ENCODE data around the gene PACS2.

The PACS2 gene

DNA sequence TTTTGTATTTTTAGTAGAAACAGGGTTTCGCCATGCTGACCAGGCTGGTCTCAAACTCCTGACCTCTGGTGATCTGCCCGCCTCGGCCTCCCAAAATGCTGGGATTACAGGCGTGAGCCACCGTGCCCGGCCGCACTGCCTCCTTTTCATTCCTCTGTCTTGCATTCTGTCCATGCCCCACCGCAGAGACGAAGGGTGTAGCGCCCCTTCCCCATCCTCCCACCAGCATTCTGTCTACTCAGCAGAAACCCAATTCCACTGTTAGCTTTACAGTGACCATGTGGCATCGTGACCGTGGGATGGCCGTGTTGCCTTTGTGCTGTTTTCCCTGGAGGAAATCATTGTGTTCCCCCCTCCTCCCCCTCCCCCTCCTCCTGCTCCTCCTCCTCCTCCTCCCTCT lies 94.0 kb downstream of the PACS2 start:
- DNase-seq (ENCODE audit: low read depth in 2 of 2) = no peak

DNA sequence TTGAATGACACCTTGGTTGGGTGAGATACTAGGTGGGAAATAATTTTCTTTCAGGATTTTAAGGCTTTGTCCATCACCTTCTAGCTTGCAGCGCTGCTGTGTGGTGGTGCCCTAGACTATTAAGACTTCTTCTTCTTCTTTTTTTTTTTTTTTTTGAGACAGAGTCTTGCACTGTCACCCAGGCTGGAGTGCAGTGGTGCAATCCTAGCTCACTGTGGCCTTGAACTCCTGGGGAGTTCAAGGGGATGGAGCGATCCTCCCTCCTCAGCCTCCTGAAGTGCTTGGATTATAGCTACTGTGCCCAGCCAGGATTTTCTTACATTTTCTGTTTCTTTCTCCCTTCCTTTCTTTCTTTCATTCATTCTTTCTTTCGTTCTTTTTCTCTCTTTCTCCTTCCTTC lies 94.8 kb downstream of the PACS2 start:
- no peak for DNase-seq (ENCODE audit: low read depth in 2 of 2)

DNA sequence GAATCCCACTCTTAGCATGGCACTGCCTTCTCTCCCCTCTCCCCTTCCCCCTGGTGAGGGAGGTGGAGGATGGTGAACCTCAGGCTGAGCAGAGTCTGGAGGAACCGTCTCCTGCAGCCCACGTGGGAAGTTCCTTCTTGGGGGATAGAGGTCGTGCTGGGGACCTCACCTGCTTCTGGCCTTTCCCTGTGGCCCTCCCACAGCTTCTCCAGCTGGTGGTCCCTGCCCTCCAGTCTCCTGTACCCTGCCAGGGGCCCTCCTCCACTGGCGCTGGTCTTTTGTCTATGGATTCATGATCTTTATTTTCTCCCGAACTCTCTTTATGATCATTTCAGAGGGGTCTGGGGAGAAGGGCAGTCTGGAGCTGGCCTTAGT lies 96.1 kb downstream of the PACS2 start:
- no peak for DNase-seq (ENCODE audit: low read depth in 2 of 2)

DNA sequence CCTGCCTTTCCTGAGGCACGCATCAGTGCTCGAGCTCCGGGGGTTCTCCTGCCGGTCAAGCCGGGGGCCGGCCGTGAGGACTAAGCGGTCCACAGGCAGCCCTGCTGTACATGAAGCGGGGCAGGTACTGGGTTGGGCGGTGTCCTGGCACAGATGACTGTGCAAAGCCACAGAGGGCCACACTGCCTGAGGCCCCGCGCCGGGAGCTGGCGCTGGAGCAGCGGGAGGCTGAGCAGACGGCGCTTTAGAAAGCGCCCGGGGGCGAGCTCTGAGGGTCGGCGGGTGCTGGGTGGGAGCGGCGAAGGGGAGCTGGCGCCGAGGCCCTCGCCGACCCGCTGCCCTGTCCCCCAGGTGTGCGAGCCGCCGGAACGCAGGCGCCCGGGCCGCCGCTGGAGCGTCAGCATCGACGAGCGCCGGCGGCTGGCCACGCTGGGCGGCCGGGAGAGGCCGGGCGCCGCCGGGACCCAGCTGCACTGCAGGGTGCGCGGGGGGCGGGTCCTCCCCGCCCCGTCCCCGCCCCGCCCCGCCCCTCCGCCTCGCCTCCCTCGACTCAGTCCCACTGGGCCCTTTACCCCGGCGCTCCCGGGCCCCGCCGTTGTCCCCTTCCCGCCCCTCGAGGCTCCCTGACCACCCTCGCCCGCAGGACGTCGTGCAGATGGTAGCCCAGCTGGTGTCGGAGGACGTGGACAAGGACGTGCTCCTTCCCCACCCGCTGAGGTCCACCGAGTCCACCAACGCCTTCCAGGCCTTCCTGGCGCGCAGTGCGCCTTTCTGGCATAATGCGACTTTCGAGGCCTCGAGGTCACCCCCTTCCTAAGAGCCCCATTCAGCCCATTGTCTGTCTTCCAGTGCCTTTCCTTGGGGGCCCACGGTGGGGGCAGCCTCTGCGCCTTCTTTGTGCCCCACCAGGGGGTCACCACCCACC lies 96.7 kb downstream of the PACS2 start:
- DNase-seq (ENCODE audit: low read depth in 2 of 2) = no peak

DNA sequence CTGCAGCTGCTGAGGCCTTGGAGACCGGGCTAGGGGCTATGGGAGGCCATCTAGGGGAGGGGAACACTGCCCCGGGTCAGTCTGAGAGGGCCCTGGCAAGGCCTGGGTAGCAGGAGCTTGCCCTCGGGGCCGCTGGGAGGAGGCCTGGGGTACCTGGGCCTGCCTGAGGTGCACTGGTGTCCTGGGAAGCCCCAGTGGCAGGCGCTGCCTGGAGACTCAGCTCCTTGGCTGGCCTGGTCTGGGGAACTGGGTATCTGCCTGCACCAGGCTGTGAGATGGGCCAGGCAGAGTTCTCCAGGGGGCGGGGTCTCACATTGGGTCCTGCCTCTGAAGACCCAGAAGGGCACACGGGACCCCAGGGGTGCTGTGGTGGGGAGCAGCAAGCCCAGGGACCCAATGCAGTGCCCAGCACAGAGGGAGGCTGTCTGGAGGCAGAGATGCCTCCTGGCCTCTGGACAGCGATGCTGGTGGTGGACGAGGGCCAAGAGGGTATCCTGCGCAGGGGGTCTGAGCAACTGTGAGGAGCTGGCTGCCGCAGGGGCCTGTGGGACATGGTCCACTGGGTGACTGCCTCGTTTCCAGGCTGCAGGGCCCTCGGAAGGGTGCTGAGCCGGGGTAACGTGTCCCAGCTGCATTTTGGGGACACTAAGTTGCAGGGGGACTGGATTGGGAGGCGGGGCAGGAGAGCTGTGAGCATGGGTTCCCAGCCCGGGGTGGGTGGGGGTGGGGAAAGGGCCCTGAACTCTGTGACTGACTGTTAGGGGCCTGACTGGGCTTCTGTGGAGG lies 97.6 kb downstream of the PACS2 start:
- no peak for DNase-seq (ENCODE audit: low read depth in 2 of 2)

DNA sequence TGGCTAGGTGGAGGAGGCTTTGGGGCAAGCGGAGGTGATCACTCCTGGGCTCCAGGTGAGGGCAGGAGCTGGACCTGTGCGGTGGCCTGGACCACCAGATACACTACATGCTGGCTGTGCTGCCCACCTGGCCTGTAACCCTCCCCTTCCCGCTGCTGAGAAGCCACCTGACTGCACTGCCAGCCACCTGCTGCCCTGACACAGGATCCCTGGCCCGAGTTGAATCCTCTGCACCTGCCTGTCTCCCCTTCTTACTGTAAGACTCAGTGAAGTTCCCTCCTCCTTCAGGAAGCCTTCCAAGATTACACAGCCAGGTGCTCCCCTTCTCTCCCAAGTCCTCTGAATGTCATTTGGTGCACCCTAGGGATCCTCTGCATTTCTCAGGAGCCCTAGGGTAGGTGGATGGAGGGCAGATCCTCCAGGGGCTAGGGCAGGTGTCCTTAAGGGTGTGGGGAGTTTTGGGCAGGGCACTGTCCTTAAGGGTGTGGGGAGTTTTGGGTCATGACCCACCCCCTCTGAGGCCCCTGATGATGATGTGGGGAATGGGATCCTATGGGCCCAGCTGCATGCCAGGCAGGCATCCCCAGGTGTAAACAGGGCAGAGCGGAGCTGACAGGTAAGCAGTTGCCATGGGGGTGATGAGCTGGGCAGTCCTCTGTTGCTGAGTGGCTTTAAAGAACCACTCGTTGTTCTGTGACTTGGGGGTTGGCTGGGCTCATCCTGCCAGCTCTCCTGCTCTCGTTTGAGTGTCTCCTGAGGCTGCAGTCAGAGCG lies 98.4 kb downstream of the PACS2 start:
- no peak for DNase-seq (ENCODE audit: low read depth in 2 of 2)

DNA sequence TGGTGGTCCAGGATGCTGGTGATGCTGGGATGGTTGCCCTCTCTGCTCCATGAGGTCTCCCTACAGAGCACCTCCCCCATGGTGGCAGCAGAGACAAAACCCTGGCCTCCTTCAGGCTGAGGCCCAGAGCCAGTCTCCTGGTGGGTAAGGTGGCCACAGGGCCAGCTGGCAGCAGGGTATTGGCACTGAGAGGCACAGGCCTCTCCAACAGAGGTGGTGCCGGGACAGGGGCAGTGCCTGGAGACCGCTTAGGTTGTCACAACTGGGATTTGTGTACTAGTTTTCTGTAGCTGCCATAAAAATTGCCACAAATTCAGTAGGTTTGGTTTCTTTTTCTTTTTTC lies 99.0 kb downstream of the PACS2 start:
- DNase-seq (ENCODE audit: low read depth in 2 of 2) = no peak

DNA sequence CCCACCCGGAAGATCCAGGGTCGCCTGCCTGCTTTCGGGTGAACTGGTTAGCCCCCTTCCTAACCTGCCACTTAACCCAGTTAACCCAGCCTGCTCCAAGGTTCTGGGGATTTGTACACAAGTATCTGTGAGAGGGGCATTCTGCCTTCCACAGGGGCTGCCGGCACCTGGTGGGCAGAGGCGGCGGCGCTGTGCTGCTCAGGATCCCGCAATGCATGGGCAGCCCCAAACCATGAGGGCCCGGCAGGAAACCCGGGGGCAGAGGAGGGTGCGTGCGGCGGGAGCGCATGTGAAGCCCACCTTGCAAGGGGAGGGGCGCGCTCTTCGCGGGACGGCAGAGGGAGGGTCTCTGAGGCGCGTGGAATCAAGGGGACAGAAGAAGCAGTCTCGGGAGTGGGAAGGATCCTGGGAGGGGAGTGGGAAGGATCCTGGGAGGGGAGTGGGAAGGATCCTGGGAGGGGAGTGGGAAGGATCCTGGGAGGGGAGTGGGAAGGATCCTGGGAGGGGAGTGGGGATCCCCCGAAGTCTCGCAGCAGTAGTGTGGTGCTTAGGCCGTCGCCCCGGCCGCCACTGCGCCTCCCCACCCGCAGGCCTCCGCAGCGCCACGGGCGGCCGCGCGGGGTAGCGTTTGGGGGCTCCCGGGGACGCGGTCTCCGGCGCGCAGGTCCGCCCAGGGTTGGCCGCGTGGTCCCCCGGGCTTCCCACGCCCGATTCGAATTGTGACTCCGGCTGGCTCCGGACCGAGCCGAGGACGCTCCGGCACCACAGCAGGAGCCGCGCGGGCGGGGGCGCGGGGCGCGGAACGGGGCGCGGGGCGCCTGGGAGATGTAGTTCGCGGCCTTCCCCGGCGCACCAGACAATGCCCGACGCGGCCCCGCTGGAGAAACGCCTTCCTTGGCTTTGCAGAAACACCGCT lies 100.2 kb downstream of the PACS2 start:
- DNase-seq (ENCODE audit: low read depth in 2 of 2) = peak; percentile 51 to 54

DNA sequence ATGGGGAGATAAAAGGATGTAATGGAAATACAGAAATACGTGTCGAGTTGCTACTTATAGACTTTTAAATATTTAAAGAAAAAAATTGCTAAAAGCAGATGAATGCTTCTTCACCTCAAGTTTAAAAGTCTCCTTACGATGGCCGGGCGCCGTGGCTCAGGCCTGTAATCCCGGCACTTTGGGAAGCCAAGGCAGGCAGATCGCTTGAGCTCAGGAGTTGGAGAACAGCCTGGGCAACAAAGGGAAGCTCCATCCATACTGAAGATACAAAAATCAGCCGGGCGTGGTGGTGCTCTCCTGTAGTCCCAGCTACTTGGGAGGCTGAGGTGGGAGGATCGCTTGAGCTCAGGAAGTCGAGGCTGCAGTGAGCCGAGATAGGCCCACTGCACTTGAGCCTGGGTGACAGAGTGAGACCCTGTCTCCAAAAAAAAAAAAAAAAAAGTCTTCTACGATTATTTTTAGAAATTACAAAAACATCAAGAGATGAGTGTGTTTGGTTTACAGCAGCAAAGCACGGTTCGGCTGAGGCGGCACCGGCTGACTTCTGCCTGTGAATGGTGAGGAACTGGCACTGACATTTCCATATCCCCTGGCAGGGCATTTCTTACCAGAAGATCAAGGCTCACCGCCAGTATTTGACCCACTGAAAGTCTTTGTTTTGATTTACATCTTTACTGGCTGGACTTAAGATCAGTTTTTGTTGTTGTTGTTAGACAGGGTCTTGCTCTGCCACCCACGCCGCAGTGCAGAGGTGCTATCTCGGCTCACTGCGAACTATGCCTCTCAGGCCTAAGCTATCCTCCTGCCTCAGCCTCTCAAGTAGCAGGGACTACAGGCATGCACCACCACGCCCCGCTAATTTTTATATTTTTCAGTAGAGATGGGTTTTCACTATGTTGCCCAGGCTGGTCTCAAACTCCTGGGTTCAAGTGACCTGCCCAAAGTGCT lies 101.2 kb downstream of the PACS2 start:
- no peak for DNase-seq (ENCODE audit: low read depth in 2 of 2)

DNA sequence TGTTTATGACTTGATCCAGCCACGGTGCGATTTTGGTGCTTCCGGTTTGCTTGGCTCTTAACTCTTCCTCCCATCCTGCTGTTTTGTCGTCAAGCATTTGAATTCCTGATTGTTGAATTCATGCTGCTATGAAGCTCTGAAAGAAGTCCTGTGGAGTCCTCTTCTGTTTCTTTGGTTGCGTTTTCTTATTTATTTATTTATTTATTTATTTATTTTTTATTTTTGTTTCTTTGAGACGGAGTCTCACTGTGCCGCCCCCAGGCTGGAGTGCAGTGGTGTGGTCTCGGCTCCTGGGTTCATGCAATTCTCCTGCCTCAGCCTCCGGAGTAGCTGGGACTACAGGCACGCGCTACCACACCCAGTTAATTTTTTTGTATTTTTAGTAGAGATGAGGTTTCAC lies 102.1 kb downstream of the PACS2 start:
- DNase-seq (ENCODE audit: low read depth in 2 of 2) = no peak

DNA sequence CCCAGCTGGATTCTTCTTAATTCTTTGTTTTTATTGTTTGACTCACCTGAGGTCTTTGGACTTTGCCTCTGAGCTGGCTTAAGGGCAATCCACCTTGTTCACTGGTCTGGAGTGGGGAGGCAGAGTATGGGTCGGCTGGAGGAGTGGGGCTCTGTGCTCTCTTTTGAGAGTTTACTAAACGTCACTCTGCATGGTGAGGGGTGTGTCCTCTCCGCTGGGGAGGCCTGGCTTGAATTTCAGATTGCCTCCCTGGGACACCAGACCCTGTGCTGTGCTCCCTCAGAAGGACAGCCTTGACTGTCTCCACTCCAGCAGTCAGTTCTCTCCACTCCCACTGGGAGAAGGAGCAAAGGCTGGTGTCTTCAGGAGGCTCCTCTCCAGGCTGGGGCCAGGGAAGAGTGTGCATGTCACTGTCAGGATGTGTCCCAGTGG lies 103.2 kb downstream of the PACS2 start:
- DNase-seq (ENCODE audit: low read depth in 2 of 2) = no peak

DNA sequence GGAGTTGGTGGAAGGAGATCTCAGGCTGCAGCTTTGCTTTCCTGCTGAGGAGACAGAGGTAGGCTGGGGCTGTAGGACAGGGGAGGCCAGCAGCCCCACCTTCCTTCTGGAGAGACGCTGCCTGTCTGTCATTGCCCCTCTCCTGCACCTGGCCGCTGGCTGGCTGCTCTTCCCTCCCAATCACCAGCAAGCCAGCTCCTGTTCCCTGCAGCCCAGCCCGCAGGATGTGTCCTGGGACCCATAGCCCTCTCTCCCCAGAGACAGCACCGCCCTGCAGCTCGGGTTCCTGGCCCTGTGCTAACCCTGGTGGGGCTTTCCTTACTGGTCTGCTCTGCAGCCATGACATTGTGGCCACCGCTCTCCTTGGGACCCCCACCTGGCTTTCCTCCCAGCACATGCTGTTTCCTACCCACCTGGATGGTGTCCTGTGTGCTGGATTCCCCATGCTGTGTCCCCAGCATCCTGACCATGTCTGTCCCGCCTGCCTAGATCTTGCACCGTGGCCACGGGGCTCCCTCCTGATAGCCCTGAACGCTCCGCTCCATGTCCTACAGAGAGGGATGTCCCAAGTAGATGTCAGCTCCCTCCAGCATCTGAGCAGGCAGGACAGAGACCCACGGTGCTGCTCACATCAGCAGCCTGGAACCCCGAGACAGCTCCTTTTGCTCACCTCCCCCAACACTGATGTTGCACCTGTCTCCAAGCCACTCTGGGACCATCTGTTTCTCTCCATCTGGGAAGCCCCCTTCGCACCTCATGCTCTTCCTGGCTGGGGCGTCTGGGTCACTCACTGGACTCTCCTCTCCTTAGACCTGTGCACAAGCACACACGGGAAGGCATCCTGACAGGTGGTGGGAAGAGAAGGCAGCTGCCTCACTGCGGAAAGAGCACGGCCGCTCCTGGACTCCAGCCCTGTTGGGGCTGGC lies 104.0 kb downstream of the PACS2 start:
- no peak for DNase-seq (ENCODE audit: low read depth in 2 of 2)

DNA sequence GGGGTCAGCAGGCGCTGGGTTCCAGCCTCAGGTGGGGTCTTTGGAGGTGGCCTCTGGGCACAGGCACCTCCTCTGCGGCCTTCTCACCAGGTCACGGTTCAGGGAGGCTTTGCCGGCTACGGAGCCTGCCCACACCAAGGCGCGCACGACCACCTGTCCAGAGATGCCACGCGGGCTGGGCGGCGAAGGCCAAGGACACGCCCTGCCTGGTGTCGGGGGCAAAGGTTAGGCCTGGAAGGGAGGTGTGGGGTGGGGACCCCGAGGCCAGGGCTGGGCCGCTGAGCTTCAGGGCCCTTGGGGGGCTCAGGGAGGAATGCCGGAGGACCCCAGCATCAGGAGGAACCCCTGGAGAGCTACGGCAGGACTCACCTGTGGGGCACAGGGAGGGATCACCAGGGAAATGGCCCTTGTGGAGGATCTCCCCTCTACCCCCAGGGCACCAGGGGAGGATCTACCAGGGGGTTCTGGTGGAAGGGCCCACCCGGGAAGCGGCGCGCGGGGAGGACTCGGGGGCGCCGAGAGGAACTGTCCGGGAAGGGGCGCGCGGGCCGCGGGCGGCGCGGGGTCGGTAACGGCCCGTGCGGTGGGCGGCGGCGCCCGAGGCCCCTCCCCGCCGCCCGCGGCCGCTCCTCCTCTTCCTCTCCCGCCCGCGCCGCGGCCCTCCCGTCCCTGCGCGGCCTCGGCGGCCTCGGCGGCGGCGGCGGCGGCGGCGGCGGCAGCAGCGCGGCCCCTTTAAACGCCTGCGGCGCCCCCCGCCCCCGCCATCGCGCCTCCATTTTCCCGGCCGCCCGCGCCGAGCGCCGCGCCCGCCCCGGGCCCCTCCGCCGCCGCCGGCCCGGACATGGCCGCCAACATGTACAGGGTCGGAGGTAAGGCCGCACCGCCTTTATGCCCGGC lies 104.9 kb downstream of the PACS2 start, which contains the start of gene MTA1:
TSS of gene MTA1 (plus strand) at position 633 of the 897 bp plus-strand sequence. CDS start at position 842, 209 bp downstream.
- peak in 1 of 2 donors; percentile 27 for DNase-seq (ENCODE audit: low read depth in 2 of 2)

DNA sequence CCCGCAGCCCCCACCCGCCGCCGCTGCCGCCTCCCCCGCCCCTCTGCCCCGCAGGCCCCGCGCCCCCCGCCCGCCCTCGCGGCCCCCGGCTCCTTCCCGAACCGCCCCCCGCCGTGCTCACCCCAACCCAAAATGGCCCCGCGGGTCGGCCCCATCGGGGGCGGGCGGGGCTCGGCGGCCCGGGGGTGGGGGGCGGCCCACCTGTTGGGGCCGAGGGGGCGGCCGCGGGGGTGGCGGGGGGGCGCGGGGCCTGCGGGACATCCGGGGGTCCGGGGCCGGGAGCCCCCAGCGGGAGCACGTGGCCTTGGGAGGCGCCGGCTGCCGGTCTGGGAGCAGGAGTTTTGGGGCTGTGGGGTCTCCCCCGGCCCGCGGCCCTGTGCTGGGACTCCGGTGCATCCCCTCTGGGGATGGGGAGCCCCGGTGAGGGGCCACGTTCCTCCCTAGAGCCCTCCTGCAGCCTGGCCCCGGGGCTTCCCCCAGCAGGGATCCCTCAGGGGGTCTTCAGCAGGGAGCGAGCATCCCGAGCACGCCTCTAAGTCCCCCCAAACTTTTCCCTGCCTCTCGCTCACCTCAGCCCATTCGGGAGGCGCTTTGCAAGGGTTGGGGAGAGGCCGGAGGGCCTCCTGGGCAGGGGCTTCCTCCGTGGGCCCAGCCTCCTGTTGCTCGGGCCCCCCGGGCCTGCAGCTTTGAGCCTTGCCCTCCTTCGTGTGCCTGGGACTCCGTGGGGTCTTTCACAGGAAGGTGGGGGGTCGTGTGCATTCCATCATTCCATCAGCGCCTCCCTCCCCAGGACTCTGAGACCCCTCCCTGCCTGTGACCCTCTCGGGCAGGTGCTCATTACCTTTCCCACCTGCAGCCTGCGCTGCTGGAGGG lies 105.8 kb downstream of the PACS2 start:
- no peak for DNase-seq (ENCODE audit: low read depth in 2 of 2)

DNA sequence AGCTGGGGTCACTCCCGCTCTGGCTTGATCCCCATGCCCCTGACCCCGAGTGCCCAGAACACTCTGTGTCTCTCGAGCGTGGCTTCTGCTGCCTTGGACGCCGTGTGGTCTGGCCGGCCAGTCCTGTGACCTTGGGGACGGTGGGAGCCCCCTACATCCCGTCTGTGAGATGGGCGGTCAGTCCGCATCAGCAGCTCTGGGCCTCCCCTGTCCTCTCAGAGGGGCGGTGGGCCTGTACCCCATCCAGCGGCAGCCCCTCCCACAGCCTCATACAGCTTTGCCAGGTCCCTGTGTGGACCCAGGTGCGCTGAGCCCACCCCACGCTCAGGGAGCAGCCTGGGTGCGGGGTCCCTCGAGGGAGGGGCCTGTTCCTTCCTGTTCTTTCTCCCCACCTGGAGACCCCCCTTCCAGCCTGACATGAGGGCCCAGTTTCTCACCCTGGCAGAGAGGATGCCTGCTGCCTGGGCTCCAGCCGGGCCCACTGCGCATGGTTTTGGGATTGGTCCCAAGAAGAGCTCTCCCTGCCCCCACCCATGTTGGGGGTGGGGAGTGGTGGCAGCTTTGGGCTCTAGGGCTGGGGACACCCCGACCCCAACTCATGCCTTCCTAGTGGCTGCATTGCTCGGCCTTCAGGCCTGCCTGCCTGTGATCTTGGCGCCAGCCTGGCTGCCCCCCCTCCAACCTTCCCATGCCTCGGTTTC lies 106.6 kb downstream of the PACS2 start:
- DNase-seq (ENCODE audit: low read depth in 2 of 2) = no peak

All from activated CD4-positive, alpha-beta T cell treated with anti-CD3 and anti-CD28 coated beads for 24 hours (primary cell).